Activated T-helper 1 cell treated with anti-CD3 and anti-CD28 coated beads, Interleukin-12 subunit alpha, Interleukin-12 subunit beta, Interleukin-2, Interleukin-4 antibody, amounts not matched to agents 30 ng/mL and 10 ng/mL and 1 ng/mL, durations not matched to agents 14 hours and 24 hours and 36 hours (primary cell): ENCODE measurements around the gene OR7C1. TPM values are rescaled to one million over a fixed set of nuclear protein-coding genes. Genes with fewer than 3 reads are reported as not detected.
"Not testable (repeated sequence)": the region's sequence is repeated elsewhere in the genome, so short reads cannot be mapped to it uniquely, and the experiment has no call there.

Source experiments
- DNase-seq: peaks from one replicate; pipeline ENCODE4 v3.0.0; 2021; ENCODE audit warnings: low spot score
- H3K27ac Mint-ChIP-seq: one replicate; pipeline ENCODE4 v1.8.0; 2021; ENCODE audit warnings: mild to moderate bottlenecking, mixed read lengths
- H3K27me3 Mint-ChIP-seq: one replicate; pipeline ENCODE4 v1.8.0; 2022; ENCODE audit warnings: mild to moderate bottlenecking, moderate library complexity, mixed read lengths; ENCODE audit not compliant: insufficient read depth
- H3K36me3 Mint-ChIP-seq: one replicate; pipeline ENCODE4 v1.8.0; 2021; ENCODE audit warnings: low read depth, mixed read lengths
- H3K4me1 Mint-ChIP-seq: one replicate; pipeline ENCODE4 v1.8.0; 2021; ENCODE audit warnings: low read depth, mixed read lengths
- H3K4me3 Mint-ChIP-seq: one replicate; pipeline ENCODE4 v1.8.0; 2021; ENCODE audit warnings: mild to moderate bottlenecking, moderate library complexity, mixed read lengths
- H3K9me3 Mint-ChIP-seq: one replicate; pipeline ENCODE4 v1.8.0; 2021; ENCODE audit warnings: mixed read lengths
- intact Hi-C: fragments of 100-400 bp; cut with micrococcal nuclease; formaldehyde crosslinking; loops from one replicate; pipeline ENCODE4 v1.15.1; 2024
- total RNA-seq: library from RNA; stranded (reverse); gene quantifications from 2 replicates; pipeline ENCODE4 v1.2.3, GENCODE V29; 2022

OR7C1 gene
- total RNA-seq, 1 donor from 2014 or later: not detected

DNA sequence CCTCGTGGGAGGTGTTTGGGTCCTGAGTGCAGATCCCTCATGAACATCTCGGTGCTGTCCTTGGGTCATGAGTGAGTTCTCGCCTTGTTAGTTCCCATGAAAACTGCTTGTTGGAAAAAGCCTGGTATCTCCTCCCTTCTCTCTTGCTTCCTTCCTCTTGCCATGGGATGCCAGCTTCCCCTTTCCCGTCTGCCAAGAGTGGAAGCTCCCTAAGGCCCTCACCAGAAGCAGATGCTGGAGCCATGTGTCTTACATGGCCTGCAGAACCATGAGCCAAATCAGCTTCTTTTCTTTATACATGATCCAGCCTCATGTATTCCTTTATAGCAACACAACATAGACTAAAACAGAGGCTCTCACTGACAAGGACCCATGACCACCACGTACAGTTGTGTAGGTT lies 64.8 kb downstream of the OR7C1 start:
- no peaks in the 10 kb centered on the region for H3K4me1 Mint-ChIP-seq
- peaks cover 2% of the 10 kb centered on the region for H3K27me3 Mint-ChIP-seq
- H3K9me3 Mint-ChIP-seq: no peaks in the 10 kb centered on the region
- H3K27ac Mint-ChIP-seq: no peak overlapping the region
- DNase-seq: no peak
- H3K36me3 Mint-ChIP-seq: no peaks in the 10 kb centered on the region
- intact Hi-C loops: no loop called here
- H3K4me3 Mint-ChIP-seq: no peak overlapping the region

DNA sequence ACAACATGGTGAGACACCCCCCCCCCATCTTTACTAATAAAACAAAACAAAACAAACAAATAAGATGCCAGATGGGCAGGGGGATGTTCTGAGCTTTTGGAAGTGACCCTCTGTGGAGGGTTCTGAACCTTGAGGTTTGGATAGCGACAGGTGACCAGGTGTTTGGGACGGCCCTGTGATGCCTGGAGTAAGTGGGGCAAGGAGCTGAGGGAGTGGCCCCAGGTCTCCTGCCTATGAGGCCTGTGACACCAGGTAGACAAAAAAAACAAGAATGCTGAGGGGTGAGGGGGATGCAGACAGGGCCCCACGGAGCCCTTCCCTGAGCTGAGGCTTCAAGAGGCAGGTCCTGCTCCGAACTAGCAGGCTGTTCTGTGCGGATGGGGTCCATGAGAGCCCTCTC lies 65.8 kb downstream of the OR7C1 start:
- no peak overlapping the region for H3K4me3 Mint-ChIP-seq
- DNase-seq: no peak
- no peaks in the 10 kb centered on the region for H3K4me1 Mint-ChIP-seq
- peaks cover 2% of the 10 kb centered on the region for H3K27me3 Mint-ChIP-seq
- no peaks in the 10 kb centered on the region for H3K9me3 Mint-ChIP-seq
- H3K27ac Mint-ChIP-seq: no peak overlapping the region
- intact Hi-C loops: no loop called here
- H3K36me3 Mint-ChIP-seq: no peaks in the 10 kb centered on the region

DNA sequence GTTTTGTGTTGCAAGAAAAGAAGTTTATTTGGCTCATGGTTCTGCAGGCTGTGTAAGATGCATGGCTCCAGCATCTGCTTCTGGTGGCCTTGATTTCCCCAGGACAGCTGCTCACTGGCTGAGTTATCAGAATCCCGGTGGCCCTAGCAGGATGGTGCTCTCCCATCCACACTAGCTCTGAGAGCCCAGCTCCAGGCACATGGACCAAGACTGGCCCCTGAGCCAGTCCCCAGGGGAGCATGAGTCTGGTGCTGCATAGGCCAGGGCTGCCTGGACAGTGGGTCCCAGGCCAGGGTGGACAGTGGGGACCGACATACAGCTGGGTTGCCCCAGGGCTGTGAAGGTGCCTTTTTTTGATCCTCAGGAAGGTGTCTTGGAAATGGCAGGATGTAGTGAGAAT lies 67.0 kb downstream of the OR7C1 start:
- intact Hi-C loops: no loop called here
- H3K9me3 Mint-ChIP-seq: no peaks in the 10 kb centered on the region
- H3K27ac Mint-ChIP-seq: no peak overlapping the region
- no peaks in the 10 kb centered on the region for H3K4me1 Mint-ChIP-seq
- H3K4me3 Mint-ChIP-seq: no peak overlapping the region
- no peak for DNase-seq
- peaks cover 2% of the 10 kb centered on the region for H3K27me3 Mint-ChIP-seq
- no peaks in the 10 kb centered on the region for H3K36me3 Mint-ChIP-seq

DNA sequence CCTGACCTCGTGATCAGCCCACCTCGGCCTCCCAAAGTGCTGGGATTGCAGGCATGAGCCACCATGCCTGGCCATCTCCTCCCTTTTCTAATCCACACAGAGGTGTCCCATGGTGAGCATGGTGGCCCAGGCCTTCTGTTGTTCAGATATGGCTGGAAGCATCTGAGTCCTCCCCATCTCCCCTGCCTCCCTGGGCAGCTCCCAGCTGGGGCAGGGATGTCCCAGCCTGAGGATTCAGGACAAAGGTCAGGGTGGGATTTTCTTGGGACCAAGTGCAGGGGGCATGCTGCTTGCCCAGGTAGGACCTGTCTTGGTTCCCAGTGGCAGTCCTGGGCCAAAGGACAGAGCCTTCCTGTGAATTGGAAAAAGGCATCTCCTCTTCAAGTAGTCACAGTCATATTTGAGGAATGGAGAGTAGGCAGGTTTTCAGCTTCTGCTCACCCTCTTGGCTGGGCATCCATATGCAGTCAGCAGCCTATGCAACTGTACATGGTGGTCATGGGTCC lies 67.5 kb downstream of the OR7C1 start:
- intact Hi-C loops: no loop called here
- Mint-ChIP-seq H3K36me3 (no peaks in the 10 kb centered on the region), H3K27me3 (peaks cover 2% of the 10 kb centered on the region), H3K9me3 (no peaks in the 10 kb centered on the region), H3K4me1 (no peaks in the 10 kb centered on the region), H3K4me3 (no peak overlapping the region), H3K27ac (no peak overlapping the region)
- no peak for DNase-seq

DNA sequence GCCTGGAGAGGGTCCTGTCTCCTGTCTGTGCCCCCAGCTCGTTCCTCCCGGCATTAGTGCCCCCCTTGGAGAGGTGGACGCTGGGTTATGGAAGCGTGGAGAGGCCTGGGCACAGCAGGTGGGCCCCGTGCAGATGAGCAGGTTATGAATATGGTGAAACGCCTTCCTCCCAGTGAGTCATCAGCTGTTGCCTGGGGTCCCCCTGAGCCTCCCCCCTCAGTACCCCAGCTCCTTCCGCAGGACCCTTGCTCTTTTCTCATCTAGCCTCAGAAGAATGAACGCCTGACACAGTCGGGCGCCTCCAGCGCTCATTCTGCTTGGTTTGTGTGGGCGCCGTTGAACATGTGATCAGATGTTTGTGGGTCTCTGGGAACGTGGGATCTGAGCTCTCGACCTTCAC lies 69.1 kb downstream of the OR7C1 start:
- H3K27ac Mint-ChIP-seq, H3K9me3 Mint-ChIP-seq, H3K36me3 Mint-ChIP-seq, DNase-seq, H3K4me3 Mint-ChIP-seq, H3K27me3 Mint-ChIP-seq, H3K4me1 Mint-ChIP-seq, intact Hi-C loops: not testable (repeated sequence)

DNA sequence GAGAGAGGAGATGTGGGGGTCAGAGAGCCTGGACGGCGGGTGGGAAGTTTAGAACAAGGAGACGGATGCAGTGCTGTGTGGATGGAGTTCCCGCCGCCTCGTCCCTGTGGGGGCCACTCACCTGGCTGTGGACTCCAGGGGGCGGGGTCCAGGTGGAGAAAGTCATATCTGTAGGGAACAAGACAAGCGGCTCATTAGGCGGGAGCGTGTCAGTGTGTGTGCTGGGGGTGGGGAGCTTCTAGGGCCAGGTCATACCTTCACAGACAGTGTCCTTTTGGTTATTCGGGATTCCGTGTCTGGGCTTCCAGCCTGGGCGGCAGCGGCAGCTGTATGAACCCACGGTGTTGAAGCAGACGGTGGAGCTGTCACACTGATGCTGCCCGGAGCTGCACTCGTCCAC lies 69.6 kb downstream of the OR7C1 start:
- H3K4me1 Mint-ChIP-seq, H3K27ac Mint-ChIP-seq, H3K4me3 Mint-ChIP-seq, H3K27me3 Mint-ChIP-seq, intact Hi-C loops, H3K36me3 Mint-ChIP-seq, DNase-seq, H3K9me3 Mint-ChIP-seq: not testable (repeated sequence)

DNA sequence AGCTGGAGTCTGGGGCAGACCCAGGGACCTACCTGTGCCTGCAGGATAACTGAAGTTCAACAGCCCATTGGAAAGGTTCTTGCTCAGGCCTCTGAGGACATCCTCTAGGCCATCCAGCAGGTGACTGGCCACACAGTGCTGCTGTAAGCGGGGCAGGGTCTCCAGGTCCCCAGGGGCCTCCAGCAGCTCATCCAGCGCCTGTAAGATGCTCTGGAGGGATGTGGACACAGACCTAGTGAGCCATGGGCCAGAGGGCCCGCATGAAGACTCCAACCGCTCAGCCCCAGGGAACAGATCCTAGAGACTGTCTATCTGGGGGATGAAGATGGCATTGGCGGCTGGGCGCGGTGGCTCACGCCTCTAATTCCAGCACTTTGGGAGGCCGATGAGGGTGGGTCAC lies 70.6 kb downstream of the OR7C1 start:
- no peaks in the 10 kb centered on the region for H3K36me3 Mint-ChIP-seq
- H3K9me3 Mint-ChIP-seq: no peaks in the 10 kb centered on the region
- no peaks in the 10 kb centered on the region for H3K4me1 Mint-ChIP-seq
- intact Hi-C loops: no loop called here
- no peak for DNase-seq
- H3K27ac Mint-ChIP-seq: no peak overlapping the region
- H3K27me3 Mint-ChIP-seq: peaks cover 2% of the 10 kb centered on the region
- H3K4me3 Mint-ChIP-seq: no peak overlapping the region

DNA sequence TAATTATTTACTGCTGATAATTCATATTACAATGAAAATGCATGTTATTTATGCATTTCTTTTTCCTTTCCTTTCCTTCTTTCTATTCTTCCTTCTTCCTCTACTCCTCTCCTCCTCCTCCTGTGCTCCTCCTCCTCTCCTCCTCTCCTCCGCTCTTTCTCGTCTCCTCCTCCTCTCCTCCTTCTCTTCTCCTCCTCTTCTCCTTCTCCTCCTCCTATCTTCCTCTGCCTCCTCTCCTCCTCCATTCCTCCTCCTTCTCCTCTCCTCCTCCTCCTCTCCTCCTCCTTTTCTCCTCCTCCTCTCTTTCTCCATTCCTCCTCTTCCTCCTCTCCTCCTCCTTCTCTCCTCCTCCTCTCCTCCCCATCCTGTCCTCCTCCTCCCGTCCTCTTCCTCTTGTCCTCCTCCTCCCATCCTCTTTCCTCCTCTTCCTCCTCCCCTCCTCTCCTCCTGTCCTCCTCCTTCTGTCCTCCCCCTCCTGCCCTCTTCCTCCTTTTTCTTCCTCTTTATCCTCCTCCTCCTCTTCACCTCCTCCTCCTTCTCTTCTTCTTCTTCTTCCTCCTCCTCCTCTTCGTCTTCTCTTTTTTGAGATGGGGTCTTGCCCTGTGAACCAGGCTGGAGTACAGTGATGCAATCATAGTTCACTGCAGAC lies 71.4 kb downstream of the OR7C1 start:
- H3K27me3 Mint-ChIP-seq: no peaks in the 10 kb centered on the region
- intact Hi-C loops: no loop called here
- no peak for DNase-seq
- no peaks in the 10 kb centered on the region for H3K36me3 Mint-ChIP-seq
- no peaks in the 10 kb centered on the region for H3K9me3 Mint-ChIP-seq
- no peak overlapping the region for H3K27ac Mint-ChIP-seq
- no peak overlapping the region for H3K4me3 Mint-ChIP-seq
- H3K4me1 Mint-ChIP-seq: no peaks in the 10 kb centered on the region

DNA sequence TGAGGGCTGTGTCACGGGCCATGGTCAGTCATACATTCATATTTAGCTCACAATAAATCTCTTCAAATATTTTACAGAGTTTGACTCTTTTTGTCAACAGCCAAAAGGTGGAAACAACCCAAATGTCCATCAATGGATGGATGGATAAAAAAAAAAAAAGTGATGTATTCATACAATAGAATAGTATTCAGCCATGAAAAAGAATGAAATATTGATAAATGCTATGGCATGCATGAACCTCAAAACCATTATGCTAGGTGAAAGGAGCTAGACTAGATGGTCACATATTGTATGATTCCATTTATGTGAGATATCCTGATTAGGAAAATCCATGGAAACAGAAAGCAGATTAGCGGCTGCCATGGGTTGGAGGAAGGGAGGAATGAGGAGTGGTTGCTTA lies 72.9 kb downstream of the OR7C1 start:
- intact Hi-C loops: no loop called here
- no peaks in the 10 kb centered on the region for H3K27me3 Mint-ChIP-seq
- H3K4me1 Mint-ChIP-seq: no peaks in the 10 kb centered on the region
- H3K9me3 Mint-ChIP-seq: no peaks in the 10 kb centered on the region
- no peak for DNase-seq
- H3K4me3 Mint-ChIP-seq: no peak overlapping the region
- no peak overlapping the region for H3K27ac Mint-ChIP-seq
- H3K36me3 Mint-ChIP-seq: no peaks in the 10 kb centered on the region

DNA sequence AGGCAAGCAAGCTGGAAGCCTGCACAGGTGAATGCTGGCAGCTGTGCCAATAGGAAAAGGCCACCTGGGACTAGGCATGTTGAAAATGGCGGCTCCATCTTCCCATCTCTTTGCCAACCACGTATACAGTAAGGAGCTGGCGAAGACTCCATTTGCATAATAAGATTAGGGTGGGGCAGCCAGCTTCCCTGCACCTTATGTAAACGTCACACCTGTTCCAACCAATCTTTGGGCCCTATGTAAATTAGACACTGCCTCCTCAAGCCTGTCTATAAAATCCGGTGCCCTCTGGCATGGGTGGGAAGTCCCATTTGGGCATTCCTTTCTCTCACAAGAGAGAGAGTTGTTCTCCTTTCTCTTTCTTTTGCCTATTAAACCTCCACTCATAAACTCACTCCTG lies 73.4 kb downstream of the OR7C1 start:
- H3K27ac Mint-ChIP-seq: no peak overlapping the region
- DNase-seq: no peak
- intact Hi-C loops: no loop called here
- no peaks in the 10 kb centered on the region for H3K9me3 Mint-ChIP-seq
- H3K4me3 Mint-ChIP-seq: no peak overlapping the region
- no peaks in the 10 kb centered on the region for H3K36me3 Mint-ChIP-seq
- H3K27me3 Mint-ChIP-seq: no peaks in the 10 kb centered on the region
- H3K4me1 Mint-ChIP-seq: no peaks in the 10 kb centered on the region

DNA sequence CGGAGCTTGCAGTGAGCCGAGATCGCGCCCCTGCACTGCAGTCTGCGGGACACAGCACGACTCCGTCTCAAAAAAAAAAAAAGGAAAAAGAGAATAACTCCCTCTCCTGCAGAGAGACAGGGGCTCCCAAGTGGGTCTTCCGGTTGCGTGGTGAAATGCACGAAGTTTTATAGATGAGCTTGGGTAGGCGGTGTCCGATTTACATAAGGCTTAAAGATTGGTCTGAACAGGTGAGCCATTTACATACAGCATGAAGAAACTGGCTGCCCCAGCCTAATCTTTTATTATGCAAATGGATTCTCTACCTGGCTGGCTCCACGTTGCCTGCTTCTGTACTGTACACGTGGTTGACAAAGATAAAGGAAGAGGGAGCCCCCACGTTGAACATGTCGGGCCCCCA lies 76.2 kb downstream of the OR7C1 start:
- no peak overlapping the region for H3K4me3 Mint-ChIP-seq
- intact Hi-C loops: no loop called here
- no peak for DNase-seq
- no peaks in the 10 kb centered on the region for H3K27me3 Mint-ChIP-seq
- H3K36me3 Mint-ChIP-seq: no peaks in the 10 kb centered on the region
- H3K27ac Mint-ChIP-seq: no peak overlapping the region
- H3K4me1 Mint-ChIP-seq: no peaks in the 10 kb centered on the region
- no peaks in the 10 kb centered on the region for H3K9me3 Mint-ChIP-seq

DNA sequence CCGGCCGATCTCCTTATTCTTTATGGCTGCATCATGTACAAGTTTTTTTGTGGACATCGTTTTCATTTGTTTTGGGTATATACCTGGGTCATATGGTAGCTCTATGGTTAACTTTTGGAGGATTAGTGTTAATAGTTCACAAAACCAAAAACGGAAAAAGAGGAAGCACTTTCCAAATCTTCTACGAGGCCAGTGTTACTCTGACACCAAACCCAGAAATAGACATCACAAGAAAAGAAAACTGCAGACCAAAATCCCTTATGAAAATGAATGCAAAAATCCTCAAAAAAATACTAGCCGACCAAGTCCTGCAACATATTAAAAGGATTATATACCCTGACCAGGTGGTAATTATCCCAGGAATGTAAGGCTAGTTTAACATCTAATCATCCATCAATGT lies 86.4 kb downstream of the OR7C1 start:
- Mint-ChIP-seq H3K27me3 (no peaks in the 10 kb centered on the region), H3K36me3 (no peaks in the 10 kb centered on the region), H3K4me1 (no peaks in the 10 kb centered on the region), H3K4me3 (no peak overlapping the region), H3K9me3 (no peaks in the 10 kb centered on the region), H3K27ac (no peak overlapping the region)
- DNase-seq: no peak
- intact Hi-C loops: no loop called here
